ENCODE measurements around the gene FCN1. TPM values are rescaled to one million over a fixed set of nuclear protein-coding genes. Genes with fewer than 3 reads are reported as not detected.

Gene FCN1
- total RNA-seq, 6 experiments from 2014 or later, result 0.68 to 5.3 (median 1.7) TPM

- WGBS (ENCODE audit: insufficient coverage, low coverage, low lambda C conversion rate, missing lambda C conversion rate), result 61% methylated on average over 13 of the region's 16 CpGs
- no peaks in the 10 kb centered on the region for H3K9me3 ChIP-seq
- H3K27ac ChIP-seq, result peak overlapping the region in 1 of 3 donors; percentile 15
- intact Hi-C loops (cut with DNase I), result no loop called here
- TF ChIP-seq POLR2A (IDR thresholded peaks at IDR 0.05), result no peak
- no peak for TF ChIP-seq CTCF (IDR thresholded peaks at IDR 0.05)
- peak in 1 of 3 donors; percentile 28 for DNase-seq
- ATAC-seq, result peak; percentile 37 to 77 (median 58)
- H3K27me3 ChIP-seq, result no peaks in the 10 kb centered on the region
- H3K36me3 ChIP-seq, result no peaks in the 10 kb centered on the region
- H3K4me1 ChIP-seq, result no peaks in the 10 kb centered on the region
- no peak overlapping the region for H3K4me3 ChIP-seq
Observed at GRCh38 chr9:134871697-134872340, 45.9 kb downstream of the FCN1 start.

DNA sequence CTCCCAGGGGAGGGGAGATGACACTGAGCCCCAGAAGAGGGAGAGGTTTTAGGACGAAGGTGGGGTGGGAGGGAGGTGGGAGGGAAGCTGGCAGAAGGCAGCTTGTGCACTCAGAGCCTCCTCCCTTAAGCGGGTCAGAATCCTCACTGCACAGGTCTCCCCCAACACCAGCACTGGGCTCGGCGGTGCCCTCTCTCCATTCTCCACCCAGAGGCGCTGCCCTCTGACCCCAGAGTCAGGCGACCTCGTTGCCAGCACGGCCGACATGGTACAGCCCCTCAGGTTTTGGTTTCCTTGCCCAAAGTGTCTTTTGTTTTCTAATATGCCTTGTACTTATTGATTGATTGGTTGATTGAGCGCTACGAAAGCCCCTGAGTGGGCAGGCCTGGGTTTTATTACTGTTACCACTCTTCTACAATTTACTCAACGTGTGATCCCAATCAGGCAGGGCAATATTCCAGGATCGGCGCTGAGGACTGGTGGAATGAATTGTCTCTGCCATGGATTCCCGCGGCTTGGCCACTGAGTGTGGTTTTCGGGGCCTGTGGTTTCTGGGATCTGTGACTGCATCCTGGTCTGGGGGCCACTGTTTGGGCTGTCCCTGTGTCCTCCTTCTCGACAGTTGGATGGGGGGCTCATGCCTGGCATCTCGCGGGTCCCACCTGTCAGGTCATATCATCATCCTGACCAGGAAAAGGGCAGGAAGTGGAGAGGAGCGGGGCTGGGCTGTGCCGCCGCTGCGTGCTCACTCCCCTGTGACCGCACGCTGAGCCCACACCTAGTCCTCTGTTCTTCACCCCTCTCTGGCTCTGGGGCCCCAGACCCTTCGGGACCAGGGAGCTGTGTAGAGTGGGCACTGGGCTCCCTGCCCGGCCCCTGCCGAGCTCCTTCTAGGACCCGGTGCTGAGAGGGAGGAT, 46.7 kb downstream of the FCN1 start:
- peak overlapping the region in 1 of 3 donors; percentile 15 for H3K27ac ChIP-seq
- ATAC-seq (peak in 2 of 4 donors; percentile 22 to 36), DNase-seq (peak in 1 of 3 donors; percentile 38)
- intact Hi-C loops (cut with DNase I), result no loop called here
- no peak for TF ChIP-seq CTCF (IDR thresholded peaks at IDR 0.05)
- TF ChIP-seq POLR2A (IDR thresholded peaks at IDR 0.05), result no peak
- no peaks in the 10 kb centered on the region for H3K9me3 ChIP-seq
- H3K4me3 ChIP-seq, result no peak overlapping the region
- H3K4me1 ChIP-seq, result no peaks in the 10 kb centered on the region
- no peaks in the 10 kb centered on the region for H3K27me3 ChIP-seq
- 69% methylated on average over 13 of the region's 30 CpGs for WGBS (ENCODE audit: insufficient coverage, low coverage, low lambda C conversion rate, missing lambda C conversion rate)
- no peaks in the 10 kb centered on the region for H3K36me3 ChIP-seq

DNA sequence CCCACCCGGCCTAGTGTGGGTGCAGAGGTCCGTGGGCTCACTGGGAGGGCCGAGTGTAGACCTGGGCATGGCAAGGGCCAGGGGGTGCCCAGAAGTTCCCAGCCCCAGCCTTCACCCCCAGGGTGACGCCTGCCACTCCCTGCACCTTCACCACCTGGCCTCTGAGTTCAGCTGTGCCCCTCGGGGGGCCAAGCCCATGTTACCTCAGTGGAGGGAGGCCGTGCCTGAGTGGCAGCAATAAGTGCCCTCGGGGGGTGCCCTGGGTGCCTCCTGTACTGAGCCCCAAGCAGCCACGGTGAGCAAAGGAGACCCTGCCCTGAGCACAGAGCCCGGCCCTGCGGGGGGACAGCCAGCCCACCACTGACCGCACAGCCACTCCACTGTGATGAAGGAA, 47.4 kb downstream of the FCN1 start:
- Histone ChIP-seq H3K9me3 (no peaks in the 10 kb centered on the region), H3K27me3 (no peaks in the 10 kb centered on the region), H3K36me3 (no peaks in the 10 kb centered on the region), H3K27ac (no peak overlapping the region), H3K4me1 (no peaks in the 10 kb centered on the region), H3K4me3 (no peak overlapping the region)
- 80% methylated on average over 1 of the region's 11 CpGs for WGBS (ENCODE audit: insufficient coverage, low coverage, low lambda C conversion rate, missing lambda C conversion rate)
- no peak for DNase-seq
- no peak for ATAC-seq
- intact Hi-C loops (cut with DNase I), result no loop called here
- TF ChIP-seq POLR2A (IDR thresholded peaks at IDR 0.05) (no peak), CTCF (IDR thresholded peaks at IDR 0.05) (no peak)

GRCh38 chr9:134869554-134870300, 48.0 kb downstream of the FCN1 start:
- Histone ChIP-seq H3K9me3 (no peaks in the 10 kb centered on the region), H3K4me3 (no peak overlapping the region), H3K27ac (no peak overlapping the region), H3K36me3 (no peaks in the 10 kb centered on the region), H3K27me3 (no peaks in the 10 kb centered on the region), H3K4me1 (no peaks in the 10 kb centered on the region)
- TF ChIP-seq POLR2A (IDR thresholded peaks at IDR 0.05), result no peak
- no peak for TF ChIP-seq CTCF (IDR thresholded peaks at IDR 0.05)
- ATAC-seq (no peak), DNase-seq (peak in 1 of 3 donors; percentile 39)
- intact Hi-C loops (cut with DNase I), result no loop called here
- WGBS (ENCODE audit: insufficient coverage, low coverage, low lambda C conversion rate, missing lambda C conversion rate), result 80% methylated on average over 1 of the region's 17 CpGs

Data from right lobe of liver (tissue), 6 donors.